ENCODE measurements around the gene PGP. TPM values are rescaled to one million over a fixed set of nuclear protein-coding genes. Genes with fewer than 3 reads are reported as not detected.
A peak's percentile ranks its signal among the peaks of the same experiment; 100 is the strongest.

PGP gene
- total RNA-seq, 1 donor from 2014 or later, result 37.2 TPM

- intact Hi-C loops (cut with micrococcal nuclease), result no loop called here
- no peaks in the 10 kb centered on the region for H3K4me1 Mint-ChIP-seq (ENCODE audit: low read depth)
- peaks cover 6% of the 10 kb centered on the region for H3K36me3 Mint-ChIP-seq (ENCODE audit: low read depth)
- H3K27ac Mint-ChIP-seq, result no peak overlapping the region
- no peak for DNase-seq (ENCODE audit: low spot score)
- H3K27me3 Mint-ChIP-seq (ENCODE audit: insufficient read depth), result no peaks in the 10 kb centered on the region
- no peak overlapping the region for H3K4me3 Mint-ChIP-seq
- H3K9me3 Mint-ChIP-seq, result no peaks in the 10 kb centered on the region
Measured at GRCh38 chr16:2177101-2177500, 37.5 kb downstream of the PGP start.

DNA sequence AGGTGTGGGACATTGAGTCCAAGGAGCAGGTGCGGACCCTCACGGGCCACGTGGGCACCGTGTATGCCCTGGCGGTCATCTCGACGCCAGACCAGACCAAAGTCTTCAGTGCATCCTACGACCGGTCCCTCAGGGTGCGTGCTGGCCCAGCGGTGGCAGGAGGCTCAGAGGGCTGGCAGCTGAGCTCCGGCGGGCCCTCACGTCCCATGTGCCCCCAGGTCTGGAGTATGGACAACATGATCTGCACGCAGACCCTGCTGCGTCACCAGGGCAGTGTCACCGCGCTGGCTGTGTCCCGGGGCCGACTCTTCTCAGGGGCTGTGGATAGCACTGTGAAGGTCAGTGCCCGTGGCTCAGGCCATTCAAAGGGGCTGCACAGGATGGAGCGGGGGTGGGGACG is 38.6 kb downstream of the PGP start:
- Mint-ChIP-seq H3K9me3 (no peaks in the 10 kb centered on the region), H3K4me1 (ENCODE audit: low read depth) (no peaks in the 10 kb centered on the region), H3K27me3 (ENCODE audit: insufficient read depth) (no peaks in the 10 kb centered on the region), H3K4me3 (no peak overlapping the region), H3K27ac (no peak overlapping the region), H3K36me3 (ENCODE audit: low read depth) (peaks cover 6% of the 10 kb centered on the region)
- no peak for DNase-seq (ENCODE audit: low spot score)
- intact Hi-C loops (cut with micrococcal nuclease), result no loop called here

DNA sequence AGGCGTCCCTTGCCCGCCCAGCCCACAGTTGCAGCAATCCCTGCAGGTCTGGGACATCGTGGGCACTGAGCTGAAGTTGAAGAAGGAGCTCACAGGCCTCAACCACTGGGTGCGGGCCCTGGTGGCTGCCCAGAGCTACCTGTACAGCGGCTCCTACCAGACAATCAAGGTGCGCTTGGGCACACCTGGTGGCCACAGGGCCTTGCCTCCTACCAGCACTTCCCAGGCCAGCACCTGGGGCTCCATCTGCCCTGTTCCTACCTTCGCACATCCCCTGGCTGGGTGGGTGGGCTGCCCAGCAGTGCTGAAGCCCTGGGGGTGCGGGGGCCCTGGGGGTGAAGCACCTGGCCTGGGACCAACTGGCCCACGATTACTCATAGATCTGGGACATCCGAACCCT is 39.2 kb downstream of the PGP start:
- peaks cover 6% of the 10 kb centered on the region for H3K36me3 Mint-ChIP-seq (ENCODE audit: low read depth)
- no peaks in the 10 kb centered on the region for H3K27me3 Mint-ChIP-seq (ENCODE audit: insufficient read depth)
- no peak overlapping the region for H3K4me3 Mint-ChIP-seq

DNA sequence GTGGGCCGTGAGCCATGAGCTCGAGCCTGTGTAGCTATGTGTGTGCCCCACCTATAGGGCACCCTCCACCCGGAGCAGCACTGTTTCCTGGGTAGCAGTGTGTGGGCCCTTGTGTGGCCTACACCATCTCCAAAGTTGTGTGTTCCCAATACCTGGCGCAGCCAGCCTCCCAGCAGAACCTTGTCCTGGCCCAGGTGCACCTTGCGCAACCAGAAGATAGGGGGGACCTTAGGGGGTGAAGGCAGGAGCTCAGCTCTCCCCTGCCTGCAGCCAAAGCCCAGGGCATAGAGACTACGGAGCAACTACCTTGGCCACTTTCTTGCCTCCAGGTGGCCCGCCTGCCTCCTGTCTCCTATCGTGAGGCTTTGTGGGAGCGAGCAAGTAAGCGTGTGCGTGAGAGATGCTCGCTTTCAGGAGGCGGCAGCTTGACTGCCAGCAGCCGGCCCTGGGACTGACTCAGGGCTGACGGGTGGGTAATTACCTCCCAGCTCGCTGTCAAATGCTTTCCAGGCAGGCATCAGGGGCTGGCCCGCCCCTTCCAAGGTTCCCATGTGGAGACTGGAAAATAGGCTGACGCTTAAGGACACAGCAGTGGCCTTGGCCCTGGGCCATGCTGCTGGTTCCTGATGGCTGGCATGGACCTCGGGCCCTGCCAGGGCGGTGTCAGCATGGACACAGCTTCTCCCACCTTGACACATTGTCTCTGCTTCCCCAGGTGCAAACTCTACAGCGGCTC is 40.1 kb downstream of the PGP start:
- H3K9me3 Mint-ChIP-seq, result no peaks in the 10 kb centered on the region
- intact Hi-C loops (cut with micrococcal nuclease), result no loop called here
- peaks cover 6% of the 10 kb centered on the region for H3K36me3 Mint-ChIP-seq (ENCODE audit: low read depth)
- no peak overlapping the region for H3K27ac Mint-ChIP-seq
- DNase-seq (ENCODE audit: low spot score), result no peak
- no peaks in the 10 kb centered on the region for H3K27me3 Mint-ChIP-seq (ENCODE audit: insufficient read depth)
- no peak overlapping the region for H3K4me3 Mint-ChIP-seq
- no peaks in the 10 kb centered on the region for H3K4me1 Mint-ChIP-seq (ENCODE audit: low read depth)

More for the DNA sequence above, 39.2 kb downstream of the PGP start:
- no peak for DNase-seq (ENCODE audit: low spot score)
- Mint-ChIP-seq H3K27ac (no peak overlapping the region), H3K9me3 (no peaks in the 10 kb centered on the region), H3K4me1 (ENCODE audit: low read depth) (no peaks in the 10 kb centered on the region)
- intact Hi-C loops (cut with micrococcal nuclease), result no loop called here

DNA sequence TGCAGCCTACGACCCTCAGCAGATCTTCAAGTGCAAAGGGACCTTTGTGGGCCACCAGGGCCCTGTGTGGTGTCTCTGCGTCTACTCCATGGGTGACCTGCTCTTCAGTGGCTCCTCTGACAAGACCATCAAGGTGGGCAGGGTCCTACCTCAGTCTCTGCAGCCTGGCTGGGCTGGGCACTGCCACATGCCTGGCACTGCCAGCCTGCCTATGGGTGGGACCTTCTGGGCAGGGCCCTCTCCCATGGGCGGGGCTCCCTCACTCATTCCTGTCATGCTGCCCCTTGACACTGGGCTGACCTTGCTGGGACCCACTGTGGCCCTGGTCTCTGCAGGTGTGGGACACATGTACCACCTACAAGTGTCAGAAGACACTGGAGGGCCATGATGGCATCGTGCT is 40.7 kb downstream of the PGP start:
- no peaks in the 10 kb centered on the region for H3K27me3 Mint-ChIP-seq (ENCODE audit: insufficient read depth)

GRCh38 chr16:2173366-2173765 is 41.3 kb downstream of the PGP start:
- no peaks in the 10 kb centered on the region for H3K9me3 Mint-ChIP-seq
- H3K27me3 Mint-ChIP-seq (ENCODE audit: insufficient read depth), result no peaks in the 10 kb centered on the region
- DNase-seq (ENCODE audit: low spot score), result no peak
- peaks cover 6% of the 10 kb centered on the region for H3K36me3 Mint-ChIP-seq (ENCODE audit: low read depth)
- H3K4me3 Mint-ChIP-seq, result no peak overlapping the region
- intact Hi-C loops (cut with micrococcal nuclease), result no loop called here
- no peak overlapping the region for H3K27ac Mint-ChIP-seq
- H3K4me1 Mint-ChIP-seq (ENCODE audit: low read depth), result no peaks in the 10 kb centered on the region

More for the DNA sequence above, 40.7 kb downstream of the PGP start:
- Mint-ChIP-seq H3K9me3 (no peaks in the 10 kb centered on the region), H3K4me1 (ENCODE audit: low read depth) (no peaks in the 10 kb centered on the region), H3K27ac (no peak overlapping the region), H3K36me3 (ENCODE audit: low read depth) (peaks cover 6% of the 10 kb centered on the region), H3K4me3 (no peak overlapping the region)
- DNase-seq (ENCODE audit: low spot score), result no peak
- intact Hi-C loops (cut with micrococcal nuclease), result no loop called here

DNA sequence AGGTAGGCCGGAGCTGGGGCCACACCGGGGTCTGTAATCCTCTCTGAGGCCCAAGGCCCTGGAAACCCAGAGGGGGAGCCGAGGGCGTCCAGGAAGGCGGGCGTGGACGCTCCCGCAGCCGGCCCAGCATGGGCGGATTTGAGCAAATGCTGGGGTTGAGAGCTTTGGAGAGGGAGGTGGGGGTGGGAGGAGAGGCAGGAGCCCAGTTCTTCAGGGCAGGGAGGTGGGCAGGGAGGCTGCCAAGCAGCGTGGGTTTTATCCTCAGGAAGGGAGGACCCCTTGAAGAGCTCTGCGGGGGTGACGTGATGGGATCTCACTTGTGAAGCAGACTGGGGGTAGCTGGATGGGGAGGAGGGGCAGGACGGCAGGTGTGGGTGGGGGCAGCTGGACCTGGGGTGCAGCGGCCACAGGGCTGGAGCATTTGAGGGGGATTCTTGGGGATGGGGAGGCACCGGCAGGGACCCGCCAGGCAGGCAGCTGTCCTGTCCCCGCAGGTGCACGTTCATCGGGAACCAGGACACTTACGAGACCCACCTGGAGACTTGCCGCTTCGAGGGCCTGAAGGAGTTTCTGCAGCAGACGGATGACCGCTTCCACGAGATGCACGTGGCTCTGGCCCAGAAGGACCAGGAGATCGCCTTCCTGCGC is 41.8 kb downstream of the PGP start:
- no peak overlapping the region for H3K4me3 Mint-ChIP-seq
- no peaks in the 10 kb centered on the region for H3K4me1 Mint-ChIP-seq (ENCODE audit: low read depth)
- H3K9me3 Mint-ChIP-seq, result no peaks in the 10 kb centered on the region
- no peak for DNase-seq (ENCODE audit: low spot score)
- H3K27me3 Mint-ChIP-seq (ENCODE audit: insufficient read depth), result no peaks in the 10 kb centered on the region
- peaks cover 6% of the 10 kb centered on the region for H3K36me3 Mint-ChIP-seq (ENCODE audit: low read depth)
- intact Hi-C loops (cut with micrococcal nuclease), result no loop called here
- no peak overlapping the region for H3K27ac Mint-ChIP-seq

DNA sequence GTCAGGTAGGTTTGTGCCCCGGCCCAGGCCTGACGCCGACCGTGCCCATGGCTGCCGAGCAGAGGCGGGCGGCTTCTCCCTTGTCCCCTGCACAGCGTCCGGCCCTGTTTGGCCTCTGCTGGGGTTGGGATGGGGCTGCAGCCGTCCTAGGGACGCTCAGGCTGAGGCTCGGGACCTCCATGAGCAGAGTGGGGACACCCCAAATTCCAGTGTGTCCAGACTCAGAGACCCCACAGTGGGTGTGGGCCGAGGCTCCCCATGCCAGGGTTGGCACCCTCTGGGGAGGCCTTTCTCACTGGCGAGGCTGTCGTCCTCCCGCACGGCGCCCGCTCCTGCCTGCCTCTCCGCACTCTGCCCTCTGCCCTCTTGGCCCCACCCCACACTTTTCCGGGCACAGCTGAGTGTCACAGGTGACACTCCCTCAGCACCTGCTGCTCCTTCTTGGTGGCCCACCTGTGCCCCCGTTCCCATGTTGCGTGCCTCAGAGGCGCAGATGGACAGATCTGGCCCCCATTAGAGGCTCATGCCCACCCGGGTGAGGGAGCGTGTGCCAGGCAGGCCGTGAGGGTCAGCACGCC is 43.0 kb downstream of the PGP start:
- H3K9me3 Mint-ChIP-seq, result no peaks in the 10 kb centered on the region
- no peak overlapping the region for H3K27ac Mint-ChIP-seq
- H3K4me3 Mint-ChIP-seq, result no peak overlapping the region
- peaks cover 6% of the 10 kb centered on the region for H3K36me3 Mint-ChIP-seq (ENCODE audit: low read depth)
- no peaks in the 10 kb centered on the region for H3K4me1 Mint-ChIP-seq (ENCODE audit: low read depth)
- DNase-seq (ENCODE audit: low spot score), result no peak
- intact Hi-C loops (cut with micrococcal nuclease), result no loop called here
- no peaks in the 10 kb centered on the region for H3K27me3 Mint-ChIP-seq (ENCODE audit: insufficient read depth)

DNA sequence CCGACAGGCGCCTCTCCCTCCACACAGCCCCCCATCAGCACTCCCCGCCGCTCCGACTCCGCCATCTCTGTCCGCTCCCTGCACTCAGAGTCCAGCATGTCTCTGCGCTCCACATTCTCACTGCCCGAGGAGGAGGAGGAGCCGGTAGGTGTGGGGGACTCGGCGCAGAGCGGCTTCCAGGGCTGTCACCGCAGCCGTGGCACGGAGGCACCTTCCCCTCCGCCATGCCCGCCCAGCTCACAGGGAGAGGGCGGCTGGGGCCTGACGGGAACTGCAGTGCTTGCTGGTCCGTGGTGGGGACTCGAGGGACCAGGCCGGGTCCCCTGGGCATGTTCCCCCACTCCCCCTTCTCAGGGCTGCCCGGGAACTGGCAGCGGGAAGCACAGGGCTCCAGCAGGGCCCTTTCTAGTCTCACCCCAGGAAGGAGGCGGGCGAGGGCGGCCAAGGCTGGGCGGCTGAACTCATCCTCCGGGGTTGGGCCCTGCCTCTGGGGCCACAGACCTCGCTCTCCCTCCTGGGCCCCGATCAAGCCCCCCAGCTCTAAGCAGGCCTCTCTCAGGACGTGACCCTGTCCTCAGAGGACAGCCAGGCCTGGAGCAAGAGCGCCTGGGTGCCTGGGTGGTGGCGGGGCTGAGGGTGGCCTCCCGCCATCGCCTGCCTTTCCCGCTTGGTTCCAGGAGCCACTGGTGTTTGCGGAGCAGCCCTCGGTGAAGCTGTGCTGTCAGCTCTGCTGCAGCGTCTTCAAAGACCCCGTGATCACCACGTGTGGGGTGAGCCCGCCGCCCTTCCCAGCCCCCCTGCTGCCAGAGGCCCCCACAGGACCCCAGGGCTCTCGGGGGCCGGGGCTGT is 43.8 kb downstream of the PGP start:
- H3K27me3 Mint-ChIP-seq (ENCODE audit: insufficient read depth), result no peaks in the 10 kb centered on the region
- H3K4me3 Mint-ChIP-seq, result no peak overlapping the region
- H3K9me3 Mint-ChIP-seq, result no peaks in the 10 kb centered on the region

DNA sequence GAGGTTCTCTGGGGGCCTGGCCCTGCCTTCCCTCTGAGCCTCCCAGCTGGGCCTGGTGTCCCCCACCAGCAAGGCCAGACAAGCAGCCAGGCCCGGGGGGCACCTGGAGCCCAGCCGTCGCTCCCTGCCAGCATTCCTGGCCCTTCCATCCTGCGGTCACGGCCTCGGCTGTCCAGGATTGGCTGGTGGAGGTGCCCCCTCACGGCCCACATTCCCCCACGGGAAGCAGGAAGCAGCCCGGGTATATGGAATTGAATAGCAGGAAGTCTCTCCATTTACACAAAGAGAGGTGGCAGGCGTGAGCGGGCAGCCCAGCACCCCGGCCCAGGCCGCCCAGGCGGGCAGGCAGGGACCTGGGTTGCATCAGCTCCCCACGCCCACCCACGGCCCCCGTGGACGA is 44.6 kb downstream of the PGP start:
- no peak overlapping the region for H3K27ac Mint-ChIP-seq
- no peak overlapping the region for H3K4me3 Mint-ChIP-seq
- DNase-seq (ENCODE audit: low spot score), result no peak
- intact Hi-C loops (cut with micrococcal nuclease), result no loop called here
- no peaks in the 10 kb centered on the region for H3K9me3 Mint-ChIP-seq
- no peaks in the 10 kb centered on the region for H3K4me1 Mint-ChIP-seq (ENCODE audit: low read depth)
- no peaks in the 10 kb centered on the region for H3K27me3 Mint-ChIP-seq (ENCODE audit: insufficient read depth)
- H3K36me3 Mint-ChIP-seq (ENCODE audit: low read depth), result peaks cover 9% of the 10 kb centered on the region

More for the DNA sequence above, 43.8 kb downstream of the PGP start:
- intact Hi-C loops (cut with micrococcal nuclease), result no loop called here
- H3K4me1 Mint-ChIP-seq (ENCODE audit: low read depth), result no peaks in the 10 kb centered on the region
- no peak overlapping the region for H3K27ac Mint-ChIP-seq
- DNase-seq (ENCODE audit: low spot score), result no peak
- peaks cover 9% of the 10 kb centered on the region for H3K36me3 Mint-ChIP-seq (ENCODE audit: low read depth)

GRCh38 chr16:2167068-2167638 is 47.5 kb downstream of the PGP start:
- H3K4me3 Mint-ChIP-seq, result no peak overlapping the region
- H3K27ac Mint-ChIP-seq, result peak overlapping the region; percentile 23
- intact Hi-C loops (cut with micrococcal nuclease), result no loop called here
- H3K4me1 Mint-ChIP-seq (ENCODE audit: low read depth), result no peaks in the 10 kb centered on the region
- no peaks in the 10 kb centered on the region for H3K27me3 Mint-ChIP-seq (ENCODE audit: insufficient read depth)
- peaks cover 5% of the 10 kb centered on the region for H3K36me3 Mint-ChIP-seq (ENCODE audit: low read depth)
- no peak for DNase-seq (ENCODE audit: low spot score)
- H3K9me3 Mint-ChIP-seq, result no peaks in the 10 kb centered on the region

DNA sequence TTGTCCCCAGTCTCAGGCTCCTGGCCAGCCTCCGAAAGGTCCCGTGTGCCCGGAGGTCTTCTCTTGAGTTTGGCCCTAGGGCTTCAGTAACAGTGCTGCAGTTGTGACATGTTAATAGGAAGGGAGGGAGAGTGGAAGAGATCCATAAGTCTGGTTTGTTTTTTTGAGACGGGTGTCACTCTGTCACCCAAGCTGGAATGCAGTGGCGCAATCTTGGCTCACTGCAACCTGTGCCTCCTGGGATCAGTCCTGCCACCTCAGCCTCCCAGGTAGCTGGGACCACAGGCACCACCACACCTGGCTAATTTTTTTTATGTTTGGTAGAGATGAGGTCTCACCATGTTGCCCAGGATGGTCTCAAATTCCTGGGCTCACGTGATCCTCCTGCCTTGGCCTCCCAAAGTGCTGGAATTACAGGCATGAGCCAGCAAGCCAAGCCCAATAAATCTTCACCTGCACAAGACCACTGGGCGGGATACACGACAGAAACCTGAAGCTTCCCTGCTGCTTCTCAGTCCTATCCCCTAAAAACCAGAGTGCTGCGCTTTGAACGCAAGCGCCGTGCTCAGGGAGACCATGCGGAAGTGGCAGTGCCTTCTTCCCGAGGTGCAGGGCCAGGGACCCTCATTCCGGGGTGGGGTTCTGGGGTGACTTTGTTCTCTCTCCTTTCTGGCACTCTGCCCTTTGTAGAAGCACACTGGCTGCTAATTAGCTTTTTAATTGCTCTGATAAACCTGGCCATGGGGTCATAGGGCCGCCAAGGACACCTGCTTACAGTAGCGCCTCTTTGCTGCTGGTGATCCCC is 48.2 kb downstream of the PGP start:
- Mint-ChIP-seq H3K27ac (peak overlapping the region; percentile 23), H3K9me3 (no peaks in the 10 kb centered on the region), H3K36me3 (ENCODE audit: low read depth) (peaks cover 5% of the 10 kb centered on the region), H3K4me3 (no peak overlapping the region), H3K4me1 (ENCODE audit: low read depth) (no peaks in the 10 kb centered on the region), H3K27me3 (ENCODE audit: insufficient read depth) (no peaks in the 10 kb centered on the region)
- DNase-seq (ENCODE audit: low spot score), result no peak
- intact Hi-C loops (cut with micrococcal nuclease), result no loop called here
